GM19463 (cell line): ENCODE data around the gene SYNC.
"Not testable (repeated sequence)": the region's sequence is repeated elsewhere in the genome, so short reads cannot be mapped to it uniquely, and the experiment has no call there.

Experiments
- ATAC-seq: cut with Tn5 transposase; IDR thresholded peaks from one replicate; pipeline ENCODE4 v1.9.1; 2021; ENCODE audit warnings: mild to moderate bottlenecking, moderate library complexity; ENCODE audit not compliant: unreplicated experiment

SYNC gene

DNA sequence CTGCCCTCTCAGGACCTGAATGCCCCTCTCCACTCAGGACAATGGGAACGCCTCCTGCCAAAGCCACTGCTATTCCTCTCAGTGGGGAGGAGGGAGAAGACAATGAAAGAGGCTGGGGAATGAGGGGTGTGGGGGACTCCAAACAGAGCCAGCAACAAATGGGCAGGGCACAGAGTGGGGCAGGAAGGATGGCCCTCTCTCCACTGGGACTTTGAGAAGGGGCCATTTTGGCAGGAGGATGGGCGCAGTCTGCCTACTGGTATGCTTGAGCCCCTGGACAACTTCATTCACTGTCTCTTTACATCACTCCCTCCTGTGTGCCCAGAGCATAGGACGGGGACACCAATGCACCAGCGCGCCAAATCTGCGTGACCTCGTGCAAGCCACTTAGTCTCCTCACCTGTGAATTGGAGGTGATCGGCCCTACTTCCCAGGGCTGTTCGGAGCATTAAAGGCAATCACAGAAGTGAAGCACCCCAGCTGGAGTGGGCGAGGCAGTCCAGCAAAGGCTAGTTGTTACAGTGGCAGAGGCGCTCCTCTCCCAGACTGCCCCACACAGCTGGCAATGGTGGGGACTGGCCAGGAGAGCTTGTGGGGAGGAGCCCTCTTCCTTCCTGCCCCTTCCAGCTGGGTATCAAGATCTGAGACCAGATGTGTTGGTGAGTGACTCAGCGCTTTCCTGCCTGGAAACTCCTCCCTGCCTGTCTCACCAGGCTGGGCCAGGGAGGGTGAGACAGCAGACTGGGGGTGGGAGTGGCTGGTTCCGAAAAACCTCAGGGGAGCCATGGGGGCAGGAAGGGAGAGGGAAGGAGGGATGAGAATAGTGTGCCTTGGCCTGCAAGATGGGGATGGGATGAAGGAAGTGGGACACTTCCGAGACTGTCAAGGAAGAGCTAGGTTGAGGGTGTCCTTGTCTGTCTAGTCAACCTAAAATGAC lies 22.4 kb upstream of the SYNC start:
- no peak for ATAC-seq

DNA sequence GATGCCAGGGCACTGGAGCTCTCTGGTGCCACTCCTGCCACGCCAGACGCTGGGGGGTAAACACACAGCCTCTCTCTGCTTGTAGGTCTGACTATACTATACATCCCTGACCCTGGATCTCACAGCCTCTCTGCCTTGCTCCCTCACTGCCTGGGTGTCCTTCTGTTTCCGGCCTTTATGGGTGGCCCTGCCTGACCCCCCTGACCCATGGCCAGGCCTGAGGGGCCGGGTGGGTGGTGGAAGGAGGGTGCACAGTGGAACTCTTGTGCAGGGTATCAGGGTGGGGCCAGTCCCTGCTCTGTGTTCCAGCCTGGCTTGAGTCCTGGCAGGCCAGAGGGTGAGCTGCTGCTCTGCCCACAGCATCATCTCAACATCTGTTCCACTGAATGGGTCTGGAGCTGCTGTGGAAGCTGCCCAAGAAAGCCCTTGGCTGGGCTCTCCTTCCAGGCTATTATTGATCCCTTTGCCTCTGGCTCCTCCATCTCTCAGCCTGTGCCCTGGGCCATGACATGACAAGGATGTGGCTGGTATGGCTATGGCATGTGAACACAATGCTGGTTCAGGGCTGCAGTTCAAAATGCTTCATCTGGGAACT lies 17.2 kb upstream of the SYNC start:
- ATAC-seq: no peak

DNA sequence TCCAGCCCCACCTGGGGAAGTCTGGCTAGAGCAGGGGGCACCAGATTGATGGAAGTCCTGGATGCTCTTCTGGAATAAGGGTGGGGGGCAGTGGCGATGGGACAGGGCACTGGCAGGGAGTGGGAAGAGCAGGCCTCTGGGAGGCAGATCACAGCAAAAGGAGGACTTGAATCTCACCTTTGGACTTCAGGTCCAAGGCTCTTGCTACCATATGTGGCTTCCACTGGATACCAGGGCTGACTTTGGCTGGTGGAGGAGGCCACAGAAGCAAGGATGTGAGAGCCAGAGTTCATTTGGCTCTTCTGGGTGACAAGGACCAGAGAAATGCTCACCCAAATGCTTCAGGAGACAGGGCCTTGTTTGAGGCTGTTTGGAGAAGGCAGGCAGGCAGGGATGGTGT lies 16.0 kb upstream of the SYNC start:
- no peak for ATAC-seq

DNA sequence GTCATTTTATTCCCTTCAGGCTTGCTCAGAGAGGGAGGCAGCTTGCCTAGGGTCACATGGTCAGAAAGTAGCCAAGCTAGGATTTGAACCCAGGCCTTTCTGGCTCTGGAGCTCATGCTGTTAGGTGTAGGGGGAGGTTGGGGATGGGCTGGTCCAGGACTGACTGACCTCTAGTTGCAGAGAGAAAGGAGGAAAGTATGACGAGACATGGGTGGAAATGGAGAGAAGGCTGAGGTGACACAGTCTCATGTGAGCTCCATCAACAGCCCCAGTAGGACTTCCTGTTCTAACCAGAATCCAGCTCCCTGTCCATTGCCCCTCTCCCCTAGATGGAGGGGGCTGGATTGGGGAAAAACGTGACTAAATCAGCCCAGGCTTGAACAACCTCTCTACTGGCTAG lies 15.5 kb upstream of the SYNC start:
- ATAC-seq: no peak

DNA sequence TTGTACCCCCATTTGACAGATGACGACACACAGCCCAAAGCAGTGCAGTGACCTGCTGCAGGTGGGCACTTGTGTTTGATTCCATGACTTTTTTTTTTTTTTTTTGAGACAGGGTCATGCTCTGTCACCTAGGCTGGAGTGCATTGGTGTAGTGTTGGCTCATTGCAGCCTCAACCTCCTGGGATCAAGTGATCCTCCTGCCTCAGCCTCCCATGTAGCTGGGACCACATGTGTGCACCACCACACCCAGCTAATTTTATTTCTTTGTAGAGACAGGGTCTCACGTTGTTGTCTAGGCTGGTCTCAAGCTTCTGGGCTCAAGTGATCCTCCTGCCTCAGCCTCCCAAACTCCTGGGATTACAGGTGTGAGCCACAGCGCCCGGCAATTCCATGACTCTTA lies 14.9 kb upstream of the SYNC start:
- no peak for ATAC-seq

DNA sequence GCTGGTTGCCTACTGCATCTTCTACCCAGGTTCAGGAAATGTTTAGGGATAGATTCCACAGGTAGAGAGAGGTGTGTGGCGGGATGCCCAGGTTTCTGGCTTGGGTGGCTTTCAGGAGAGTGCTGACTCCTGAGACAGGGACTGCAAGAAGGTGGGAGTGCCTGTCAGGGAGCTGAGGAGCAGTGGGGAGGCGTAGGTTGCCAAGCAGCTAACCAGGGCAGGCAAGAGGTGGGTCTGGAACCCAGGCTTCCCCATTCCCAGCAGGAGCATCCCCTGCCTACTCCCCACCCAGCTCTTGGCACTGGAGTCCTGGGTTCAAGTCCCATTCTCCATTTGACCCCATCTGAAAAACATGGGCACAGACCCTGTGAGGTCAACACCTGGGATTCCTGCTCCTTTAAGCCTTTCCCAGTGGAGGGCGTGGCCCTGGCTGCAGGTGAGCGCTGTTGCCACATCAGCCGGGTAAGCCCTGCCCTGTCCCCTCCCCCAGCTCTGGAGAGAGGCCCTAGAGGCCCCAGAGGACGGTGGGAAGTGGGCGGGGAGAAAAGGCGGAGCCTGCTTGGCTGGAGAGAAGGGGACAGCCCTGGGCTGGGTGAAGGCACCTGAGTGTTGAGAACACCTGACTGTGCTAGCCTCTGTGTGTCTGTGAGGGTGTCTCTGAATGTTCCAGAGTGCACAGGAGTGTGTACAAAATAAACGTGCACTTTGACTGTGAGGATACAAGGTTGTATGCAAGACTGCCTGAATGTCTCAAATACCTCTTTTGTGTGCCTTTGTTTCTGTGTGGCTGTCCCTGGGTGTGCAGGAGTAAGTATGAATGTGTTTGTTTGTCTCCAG lies 14.0 kb upstream of the SYNC start:
- ATAC-seq: no peak

DNA sequence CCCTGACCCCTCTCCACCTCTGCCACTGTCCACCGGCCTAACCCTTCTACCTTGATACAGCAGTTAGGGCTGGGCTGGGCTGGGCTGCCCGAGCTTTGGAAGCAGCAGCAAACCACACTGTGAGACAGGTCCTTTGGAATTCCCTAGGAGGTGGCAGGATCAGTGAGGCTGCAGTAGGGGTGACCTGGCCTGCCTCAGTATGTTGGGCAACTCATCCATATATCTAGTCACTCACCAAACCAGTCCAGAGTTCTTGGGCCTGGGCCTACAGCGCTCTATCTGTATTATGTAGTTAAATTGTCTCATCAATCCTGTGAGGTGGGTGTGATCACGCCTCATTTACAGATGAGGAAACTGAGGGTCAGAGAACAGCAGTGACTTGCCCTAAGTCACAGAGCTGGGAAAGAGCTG lies 13.3 kb upstream of the SYNC start:
- no peak for ATAC-seq

DNA sequence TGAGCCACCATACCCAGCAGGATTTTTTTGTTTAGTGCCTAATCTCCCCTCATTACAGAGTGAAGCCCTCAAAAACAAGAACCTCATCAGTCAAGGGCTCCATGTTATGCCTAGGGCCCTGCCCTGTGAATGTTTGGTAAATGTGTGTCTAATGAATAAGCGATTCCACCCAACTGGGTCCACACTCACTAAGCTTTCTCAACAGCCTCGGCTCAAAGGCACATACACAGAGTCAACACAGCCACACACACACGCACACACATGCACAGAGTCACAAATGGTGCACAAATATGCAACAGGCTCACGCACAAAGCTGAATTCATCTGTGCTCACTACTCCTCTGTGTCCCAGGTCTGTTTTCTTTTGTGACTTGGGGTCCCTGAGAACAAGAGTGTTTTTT lies 11.7 kb upstream of the SYNC start:
- no peak for ATAC-seq

DNA sequence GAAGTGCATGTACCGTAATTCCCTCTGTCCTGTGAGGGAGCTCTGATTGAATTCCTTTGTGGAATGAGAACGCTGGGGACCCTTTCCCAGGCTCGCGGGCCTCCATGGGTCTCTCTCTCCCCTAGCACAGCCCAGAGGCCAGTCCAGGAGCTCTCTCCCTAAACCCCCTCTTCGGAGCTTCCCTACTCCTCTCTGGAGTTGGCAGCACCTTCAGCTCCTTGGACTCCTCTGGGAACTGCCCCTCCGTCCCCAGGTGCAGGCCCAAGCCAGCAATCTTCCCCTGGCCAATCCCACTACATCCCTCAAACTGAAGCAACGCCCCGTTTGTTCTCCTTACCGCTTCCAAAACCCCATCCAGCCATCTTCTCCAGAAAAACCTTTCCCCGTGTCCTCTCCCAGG lies 10.5 kb upstream of the SYNC start:
- ATAC-seq: no peak

DNA sequence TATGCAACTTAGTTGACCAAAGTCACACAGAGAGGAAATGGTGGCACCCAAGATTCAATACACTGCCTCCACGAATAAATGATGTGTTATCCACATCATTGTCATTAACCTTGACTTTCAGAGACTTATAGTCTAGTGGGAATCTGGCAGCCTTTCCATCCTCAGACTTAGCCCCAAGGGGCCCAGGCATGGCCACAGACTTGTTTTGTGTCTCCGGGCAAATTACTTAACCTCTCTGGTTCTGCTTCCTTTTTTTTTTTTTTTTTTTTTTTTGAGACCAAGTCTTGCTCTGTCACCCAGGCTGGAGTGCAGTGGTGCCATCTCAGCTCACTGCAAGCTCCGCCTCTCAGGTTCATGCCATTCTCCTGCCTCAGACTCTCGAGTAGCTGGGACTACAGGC lies 8.7 kb upstream of the SYNC start:
- ATAC-seq: not testable (repeated sequence)

DNA sequence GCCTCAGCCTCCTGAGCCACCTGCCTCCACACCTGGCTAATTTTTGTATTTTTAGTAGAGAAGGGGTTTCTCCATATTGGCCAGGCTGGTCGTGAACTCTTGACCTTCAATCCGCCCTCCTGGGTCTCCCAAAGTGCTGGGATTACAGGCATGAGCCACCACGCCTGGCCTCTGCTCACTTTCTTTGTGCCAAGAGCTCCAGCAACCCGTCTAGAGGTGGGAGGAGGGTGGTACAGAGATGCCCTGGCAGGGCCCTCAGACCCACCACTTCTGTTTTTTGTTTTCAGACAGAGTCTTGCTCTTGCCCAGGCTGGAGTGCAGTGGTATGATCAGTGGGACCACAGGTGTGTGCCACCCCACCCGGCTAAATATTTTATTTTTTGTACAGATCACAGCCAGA lies 6.9 kb upstream of the SYNC start:
- no peak for ATAC-seq

DNA sequence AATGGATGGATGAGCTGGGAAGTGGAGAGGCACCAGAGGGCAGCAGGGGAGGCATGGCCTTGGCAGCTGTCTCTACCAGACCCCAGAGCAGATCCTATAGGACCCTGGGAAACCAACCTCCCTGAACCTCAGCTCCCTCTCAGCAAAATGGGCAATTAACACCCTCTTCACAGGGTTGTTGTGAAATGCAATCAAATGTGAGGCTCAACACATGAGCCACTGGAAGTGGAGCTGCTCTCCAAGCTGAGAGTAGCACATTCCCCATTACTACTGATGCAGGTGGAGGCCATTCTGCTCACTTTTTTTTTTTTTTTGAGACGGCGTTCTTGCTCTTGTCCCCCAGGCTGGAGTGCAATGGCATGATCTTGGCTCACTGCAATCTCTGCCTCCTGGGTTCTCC lies 6.5 kb upstream of the SYNC start:
- ATAC-seq: no peak

DNA sequence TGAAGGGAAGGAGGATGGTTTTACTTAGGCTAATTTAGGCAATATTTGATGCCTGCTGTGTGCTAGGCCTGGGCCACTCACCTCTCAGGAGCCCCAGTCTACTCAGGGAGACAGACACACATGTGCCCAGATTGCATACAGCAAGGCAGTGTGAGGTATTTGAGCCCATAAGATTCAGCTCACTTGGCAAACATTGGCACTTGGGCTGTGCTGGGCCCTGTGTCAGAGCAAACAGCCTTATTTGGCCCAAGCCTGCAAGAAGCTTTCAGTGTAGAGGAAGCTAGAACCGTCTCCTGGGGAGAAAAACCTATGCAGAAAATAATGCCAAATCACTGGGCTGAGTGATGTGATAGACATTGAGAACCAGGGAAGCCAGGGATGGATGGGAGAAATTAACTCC lies 3.9 kb upstream of the SYNC start:
- no peak for ATAC-seq

DNA sequence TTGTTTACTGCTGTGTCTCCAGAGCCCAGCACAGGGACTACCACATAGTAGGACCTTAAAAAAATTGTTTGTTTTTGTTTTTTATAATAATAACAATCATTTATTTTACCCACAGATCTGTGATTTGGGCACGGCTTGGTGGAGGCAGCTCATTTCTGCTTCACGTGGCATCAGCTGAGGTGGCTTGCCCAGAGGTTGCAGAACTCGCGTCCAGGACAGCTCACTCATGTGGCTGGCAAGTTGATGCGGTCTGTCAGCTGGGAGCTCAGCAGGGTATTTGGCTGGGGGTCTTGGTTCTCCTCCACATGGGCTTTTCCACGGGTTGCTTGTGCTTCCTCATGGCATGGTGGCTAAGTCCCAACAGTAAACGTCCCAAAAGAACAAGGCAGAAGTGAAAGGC lies 2.9 kb upstream of the SYNC start:
- ATAC-seq: no peak

DNA sequence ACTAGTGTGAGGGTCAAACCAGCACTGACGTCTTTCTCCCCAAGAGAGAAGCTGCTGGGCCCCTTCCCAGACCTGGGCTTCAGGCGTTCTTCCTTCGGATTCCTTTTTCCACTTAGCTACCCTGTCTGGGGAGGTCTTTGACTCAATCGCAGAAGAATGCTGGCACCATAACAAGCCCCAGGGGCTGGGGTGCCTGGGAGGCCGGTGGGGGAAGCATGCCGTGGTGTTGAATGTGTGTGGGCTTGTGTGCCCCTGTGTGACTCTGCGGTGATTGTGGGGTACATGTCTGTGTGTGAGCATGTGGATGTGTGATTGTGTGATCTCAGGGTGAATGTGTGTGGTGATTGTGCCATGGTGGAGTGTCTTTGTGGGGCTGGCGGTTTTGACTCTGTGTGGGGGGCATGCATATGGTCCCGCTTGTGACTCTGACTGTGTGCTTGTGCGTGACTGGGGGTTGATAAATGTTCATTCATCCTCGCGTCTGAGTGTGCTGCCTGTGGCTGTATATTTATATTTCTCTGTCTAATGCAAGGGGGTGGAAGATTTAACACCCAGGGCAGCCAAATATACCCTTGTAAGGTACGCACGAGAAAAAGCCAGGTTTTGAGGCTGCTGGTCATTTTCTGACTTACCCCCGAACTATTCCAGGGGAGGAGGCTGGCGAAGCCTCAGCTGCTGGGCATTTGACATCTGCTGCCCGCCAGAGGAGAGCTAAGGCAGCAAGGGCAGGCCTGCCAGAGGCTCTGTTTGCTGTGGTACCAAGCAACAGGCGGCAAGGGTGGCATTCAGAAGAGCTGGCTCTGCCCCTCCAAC lies 1.1 kb upstream of the SYNC start:
- no peak for ATAC-seq

DNA sequence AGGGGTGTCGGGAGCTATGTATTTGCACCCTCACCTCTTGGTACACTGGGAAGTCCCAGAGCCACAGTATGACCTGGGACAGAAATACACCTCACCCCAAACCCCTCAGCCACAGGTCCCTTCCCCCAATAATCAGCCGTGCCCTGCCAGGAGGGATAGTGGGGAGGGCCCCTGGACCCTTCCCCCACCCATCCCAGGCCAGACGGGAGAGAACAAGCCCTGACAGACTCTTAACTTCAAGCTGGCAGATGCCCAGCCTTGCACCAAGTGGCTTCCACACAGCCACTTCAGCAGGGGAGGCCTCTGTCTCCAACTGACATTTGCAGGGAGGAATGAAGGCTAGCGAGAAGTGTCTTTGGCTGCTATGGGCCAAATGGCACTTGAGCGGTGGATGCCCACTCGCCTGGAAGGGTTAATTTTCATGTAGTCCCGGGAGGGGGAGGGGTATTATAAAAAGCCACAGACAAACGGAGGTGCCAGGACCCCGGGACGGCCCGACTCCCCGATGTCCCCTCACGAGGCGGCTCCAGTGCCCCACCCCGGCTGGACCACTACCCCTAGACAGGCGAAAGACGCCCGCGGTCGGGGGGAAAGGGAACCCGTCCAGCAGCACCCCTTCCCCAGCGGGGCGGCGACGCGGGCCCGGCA lies 495 bp downstream of the SYNC start:
- ATAC-seq: no peak

DNA sequence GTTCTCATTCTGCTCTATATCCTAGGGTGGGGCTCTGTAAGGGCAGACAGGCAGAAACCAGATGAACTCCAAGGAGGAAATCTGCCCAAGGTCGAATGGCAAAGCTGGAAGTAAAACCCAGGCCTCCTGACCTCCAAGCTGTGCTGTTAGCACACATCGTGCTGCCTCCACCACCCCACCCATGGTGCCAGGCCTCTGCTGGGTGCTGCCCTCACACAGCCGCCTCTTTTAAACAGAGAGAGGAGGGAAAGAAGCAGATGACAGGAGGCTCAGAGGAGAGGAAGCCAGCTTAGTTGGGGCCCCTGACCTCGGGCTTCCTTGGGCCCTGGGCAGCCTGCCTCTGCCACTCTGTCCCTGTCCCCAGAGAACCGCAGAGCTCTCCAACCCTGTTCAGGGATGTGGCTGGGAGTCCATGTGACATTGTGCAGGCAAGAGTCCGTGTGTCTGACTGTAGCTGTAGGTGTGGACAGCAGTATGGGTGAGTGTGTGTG lies 1.1 kb downstream of the SYNC start:
- ATAC-seq: no peak

DNA sequence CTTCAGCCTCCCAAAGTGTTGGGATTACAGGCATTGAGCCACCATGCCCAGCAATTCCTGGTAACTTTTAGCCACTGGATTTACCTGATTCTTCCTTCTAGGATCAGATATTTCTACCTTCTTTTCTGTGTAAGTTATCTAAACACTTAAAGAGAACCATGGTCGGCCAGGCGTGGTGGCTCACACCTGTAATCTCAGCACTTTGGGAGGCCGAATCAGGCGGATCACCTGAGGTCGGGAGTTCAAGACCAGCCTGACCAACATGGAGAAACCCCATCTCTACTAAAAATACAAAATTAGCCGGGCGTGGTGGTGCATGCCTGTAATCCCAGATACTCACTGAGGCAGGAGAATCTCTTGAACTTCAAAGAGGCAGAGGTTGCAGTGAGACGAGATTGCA lies 5.6 kb downstream of the SYNC start:
- not testable (repeated sequence) for ATAC-seq

DNA sequence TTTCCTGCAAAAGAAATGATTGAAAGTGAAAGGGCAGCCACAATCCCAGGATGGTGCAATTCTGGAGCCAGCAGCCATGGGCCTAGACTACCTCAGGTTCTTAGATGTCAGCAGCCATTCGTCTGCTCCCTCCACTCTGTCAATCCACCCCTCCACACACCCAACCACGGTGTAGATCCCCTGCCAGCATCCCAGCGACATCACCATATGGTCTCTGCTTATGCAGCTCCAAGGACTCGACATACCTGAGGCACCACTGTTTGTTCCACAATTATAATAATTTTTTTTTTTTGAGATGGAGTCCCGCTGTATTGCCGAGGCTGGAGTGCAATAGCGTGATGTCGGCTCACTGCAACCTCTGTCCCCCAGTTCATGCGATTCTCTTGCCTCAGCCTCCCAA lies 6.5 kb downstream of the SYNC start:
- no peak for ATAC-seq
